GM12864 (cell line): ENCODE results near the gene MITF.
"Not testable (repeated sequence)": the region's sequence is repeated elsewhere in the genome, so short reads cannot be mapped to it uniquely, and the experiment has no call there.

Source experiments
- DNase-seq: peaks from one replicate; pipeline ENCODE4 v3.0.0-alpha.2; 2011; ENCODE audit warnings: low read depth
- H3K4me3 ChIP-seq: 2 replicates; pipeline ENCODE4 v1.5.1; 2011; ENCODE audit warnings: mild to moderate bottlenecking, low read depth, low read length, control low read depth
- CTCF ChIP-seq: IDR thresholded peaks from 2 replicates; pipeline ENCODE4 v1.5.1; 2011; ENCODE audit warnings: low read depth, mild to moderate bottlenecking, moderate library complexity, low read length, control low read depth, inconsistent platforms; ENCODE audit errors: missing control alignments

MITF gene

GRCh38 chr3:69784954-69785514, 45.8 kb downstream of the MITF start:
- no peak overlapping the region for H3K4me3 ChIP-seq
- TF ChIP-seq CTCF = no peak
- DNase-seq = no peak

DNA sequence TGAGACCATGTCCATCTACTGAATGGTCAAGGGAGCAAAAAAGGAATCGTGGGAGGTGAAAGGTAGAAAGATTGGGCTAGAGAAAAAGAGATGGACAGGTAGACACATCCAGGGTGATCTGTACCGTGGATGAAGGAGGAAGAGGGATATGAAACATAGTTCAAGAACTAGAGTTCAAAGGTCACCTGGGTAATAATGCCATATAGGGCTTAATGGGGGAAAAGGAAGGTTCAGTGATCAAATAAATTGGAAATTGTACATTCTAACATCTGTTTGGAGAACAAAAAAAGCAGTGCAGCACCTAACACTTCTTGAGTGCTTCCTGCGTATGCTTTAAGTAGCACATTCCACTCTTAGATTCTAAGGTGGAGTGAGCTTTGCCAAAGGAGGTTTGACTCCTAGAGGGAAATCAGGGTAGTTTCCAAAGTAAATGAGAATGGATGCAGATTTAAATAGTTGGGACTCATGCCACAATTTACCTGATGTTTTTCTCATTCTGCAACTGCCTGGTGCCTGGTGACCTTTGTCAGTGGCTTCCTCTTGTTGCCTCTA, 46.6 kb downstream of the MITF start:
- TF ChIP-seq CTCF = no peak
- DNase-seq = no peak
- no peak overlapping the region for H3K4me3 ChIP-seq

GRCh38 chr3:69786854-69787253, 47.6 kb downstream of the MITF start:
- no peak for DNase-seq
- no peak for TF ChIP-seq CTCF

GRCh38 chr3:69787436-69788168, 48.3 kb downstream of the MITF start:
- no peak for TF ChIP-seq CTCF
- no peak overlapping the region for H3K4me3 ChIP-seq
- no peak for DNase-seq

More at GRCh38 chr3:69786854-69787253, 47.6 kb downstream of the MITF start:
- H3K4me3 ChIP-seq = no peak overlapping the region

GRCh38 chr3:69791106-69791505, 51.8 kb downstream of the MITF start:
- H3K4me3 ChIP-seq = no peak overlapping the region
- DNase-seq = no peak
- TF ChIP-seq CTCF = no peak

DNA sequence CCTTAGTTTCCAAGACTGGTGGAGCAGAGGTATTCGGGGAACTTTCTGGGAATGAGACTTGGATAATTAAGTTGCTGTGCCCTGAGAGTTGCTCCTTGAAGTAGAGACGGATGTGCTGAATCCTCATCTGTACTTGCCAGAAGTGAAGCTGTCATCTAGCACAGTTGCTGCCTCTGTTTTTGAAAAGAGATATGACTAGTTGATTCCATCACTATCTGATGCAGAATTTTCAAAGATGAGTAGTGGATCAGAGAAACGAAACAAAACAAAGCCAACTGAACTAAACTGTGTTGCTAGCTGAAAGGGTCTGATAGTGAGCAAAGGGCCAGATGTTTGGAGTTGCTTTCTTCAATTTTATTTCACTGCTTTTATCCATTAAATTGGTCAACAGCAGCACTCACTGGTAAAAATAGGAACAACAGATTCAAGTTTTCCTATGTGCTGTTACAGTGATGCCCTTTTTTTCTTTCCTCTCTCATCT, 52.7 kb downstream of the MITF start:
- peak; percentile 12 for TF ChIP-seq CTCF
- DNase-seq = no peak
- no peak overlapping the region for H3K4me3 ChIP-seq

- H3K4me3 ChIP-seq, DNase-seq: not testable (repeated sequence)
These were observed 56.9 kb downstream of the MITF start for GRCh38 chr3:69796126-69796525.
